ENCODE data around the gene COQ9. TPM values are rescaled to one million over a fixed set of nuclear protein-coding genes. Genes with fewer than 3 reads are reported as not detected.

The COQ9 gene
- total and polyA plus RNA-seq, 2 of the 4 experiments (the other 2 are of a cell fraction) = 57.9 to 58.5 TPM

DNA sequence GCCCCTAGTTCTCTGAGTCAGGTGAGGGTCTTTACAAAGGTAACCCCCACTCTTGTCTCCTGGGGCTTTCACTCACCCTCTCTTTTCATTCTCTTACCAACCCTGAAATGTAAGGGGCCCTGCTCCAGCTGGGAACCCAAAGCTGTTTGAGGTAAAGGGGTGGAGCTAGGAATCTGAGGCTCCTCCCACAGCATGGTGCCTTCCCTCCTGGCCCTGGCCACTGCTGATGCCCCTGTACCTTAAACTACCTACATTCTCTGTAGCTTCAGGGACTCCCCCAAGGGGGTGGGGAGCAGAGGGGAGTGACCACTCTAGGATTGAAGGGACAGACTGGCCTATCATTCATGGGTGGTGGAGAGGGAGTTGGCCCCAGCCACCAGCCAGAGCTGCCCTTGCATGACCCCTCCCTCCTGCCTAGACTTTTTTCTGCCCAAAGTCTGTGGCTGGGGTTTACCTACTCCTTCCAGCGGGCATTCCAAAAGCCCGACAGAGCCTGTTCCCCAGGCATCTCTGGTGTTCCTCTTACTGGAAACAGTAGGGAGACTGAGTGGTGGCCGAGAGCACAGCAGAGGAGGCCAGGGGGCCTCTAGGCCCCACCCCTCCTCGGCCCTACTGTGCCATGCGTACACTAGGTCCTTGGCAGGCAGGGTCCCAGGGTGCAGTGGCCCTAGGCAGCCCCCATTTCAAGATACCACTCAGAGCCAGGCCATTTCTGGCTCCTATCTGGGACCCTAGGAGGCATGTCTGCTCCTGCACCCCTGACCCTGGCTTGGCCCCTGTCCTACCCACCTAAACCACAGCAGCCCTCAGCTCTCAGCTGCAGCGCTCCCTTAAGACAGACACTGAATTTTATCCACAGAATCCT is 29.5 kb downstream of the COQ9 start:
- no peak overlapping the region for H3K18ac ChIP-seq (ENCODE audit: low read depth, low read length)
- H4K20me1 ChIP-seq (ENCODE audit: insufficient read depth, low read length) = 0 out of 2 replicates have a peak, but pooled peaks cover 4% of the 10 kb centered on the region
- CTCF ChIA-PET = no interaction called here
- H3K4ac ChIP-seq (ENCODE audit: low read depth, low read length) = no peak overlapping the region
- peaks cover 12% of the 10 kb centered on the region for H3K4me1 ChIP-seq (ENCODE audit: control insufficient read depth, insufficient read depth, low read length)
- H2BK5ac ChIP-seq (ENCODE audit: low read depth, low read length, poor library complexity, severe bottlenecking) = no peak overlapping the region
- no peak overlapping the region for H4K5ac ChIP-seq (ENCODE audit: low read depth, low read length)
- ATAC-seq (ENCODE audit: low read depth) (no peak), DNase-seq (no peak)
- H2AK9ac ChIP-seq (replicated peaks; ENCODE audit: low read depth, low read length, poor library complexity) = no peak overlapping the region
- H2BK120ac ChIP-seq (ENCODE audit: low read depth, low read length) = no peak overlapping the region
- no peak overlapping the region for H4K91ac ChIP-seq (ENCODE audit: insufficient read depth, low read depth, low read length)
- no peak overlapping the region for H3K4me3 ChIP-seq (ENCODE audit: insufficient read depth, low read depth, low read length)
- no peaks in the 10 kb centered on the region for H3K9me1 ChIP-seq (ENCODE audit: insufficient read depth, low read length)
- H3K14ac ChIP-seq (replicated peaks; ENCODE audit: low read depth, low read length) = no peak overlapping the region
- no peak overlapping the region for H3K27ac ChIP-seq (ENCODE audit: insufficient read depth, low read length)
- H2AFZ ChIP-seq (replicated peaks; ENCODE audit: low read length, poor library complexity) = no peak overlapping the region
- H4K8ac ChIP-seq (ENCODE audit: low read depth in 2 of 2, low read length in 2 of 2) = no peak overlapping the region
- H2AK5ac ChIP-seq (ENCODE audit: low read depth, low read length) = no peak overlapping the region
- no peak overlapping the region for H2BK15ac ChIP-seq (ENCODE audit: low read depth, low read length)
- H3K23ac ChIP-seq (ENCODE audit: low read depth, low read length) = no peak overlapping the region
- H2BK20ac ChIP-seq (ENCODE audit: low read depth, low read length) = no peak overlapping the region
- peaks cover 9 to 22% of the 10 kb centered on the region in 2 experiments for H3K79me1 ChIP-seq (ENCODE audit: low read depth in 1 of 2, low read length in 2 of 2)
- intact Hi-C loops (cut with micrococcal nuclease) (no loop called here), in situ Hi-C loops (cut with MboI; ENCODE audit: low sequenced_read_pairs) (no loop called here), dilution Hi-C loops (cut with HindIII; ENCODE audit: low sequenced_read_pairs, unreplicated experiment) (no loop called here)
- peaks cover 18% of the 10 kb centered on the region for H3K36me3 ChIP-seq (ENCODE audit: control insufficient read depth, insufficient read depth, low read length)
- BruUV-seq (replicated peaks) = no TSS peak
- H3K56ac ChIP-seq (ENCODE audit: extremely low read depth, insufficient read depth, low read length) = no peak overlapping the region
- TF ChIP-seq POLR2A (IDR thresholded peaks at IDR 0.05; ENCODE audit: low read depth, low read length) = no peak
- TF ChIP-seq RFX5 (IDR thresholded peaks at IDR 0.05; ENCODE audit: low read depth, low read length) = no peak
- POLR2A ChIA-PET (ENCODE audit: unreplicated experiment) = no interaction called here
- no peaks in the 10 kb centered on the region for H3K9me3 ChIP-seq (ENCODE audit: control insufficient read depth, insufficient read depth, low read length)
- H3K4me2 ChIP-seq (ENCODE audit: low read depth, low read length) = no peak overlapping the region
- 90% methylated on average over 2 of the region's 6 CpGs; no CpG with 5 or more reads in 1 of the 2 experiments for WGBS, 2 experiments (ENCODE audit: extremely low coverage in 2 of 2, insufficient read length in 1 of 2)
- H3K9ac ChIP-seq (ENCODE audit: low read depth, low read length) = no peak overlapping the region
- H3K27me3 ChIP-seq (ENCODE audit: control insufficient read depth, insufficient read depth, low read length) = no peaks in the 10 kb centered on the region
